GM12878 (cell line): ENCODE results near the gene FUBP3. TPM values are rescaled to one million over a fixed set of nuclear protein-coding genes. Genes with fewer than 3 reads are reported as not detected.

Experiments
- ATAC-seq: fragments of 200-7000 bp; cut with Tn5 transposase; 3 replicates; pipeline ENCODE4 v1.9.1; 2020; ENCODE audit warnings: mild to moderate bottlenecking, moderate library complexity
- BruUV-seq: library from RNA; stranded (reverse); fragments of 400-500 nt; replicated peaks from 2 replicates; lab custom pipeline; 2021; lab: Mats Ljungman, UMichigan
- CTCF ChIA-PET: fragments of 300-600 bp; sonication (Branson Sonifier 250); formaldehyde crosslinking; extraction: SDS; loops from one replicate; lab custom pipeline; 2021; ENCODE audit warnings: inconsistent platforms; lab: Yijun Ruan, JAX
- POLR2A ChIA-PET: fragments of 350-600 bp; formaldehyde crosslinking; extraction: SDS; loops from one replicate; lab custom pipeline; 2021; ENCODE audit warnings: inconsistent platforms; lab: Charles Lee
- RAD21 ChIA-PET: fragments of 300-600 bp; sonication (Branson Sonifier 250); formaldehyde crosslinking; loops from one replicate; lab custom pipeline; 2023; ENCODE audit warnings: antibody characterized with exemption; ENCODE audit not compliant: unreplicated experiment; lab: Charles Lee
- SMC1A ChIA-PET: fragments of 300-600 bp; sonication (Branson Sonifier 250); formaldehyde crosslinking; loops from one replicate; lab custom pipeline; 2023; ENCODE audit not compliant: unreplicated experiment, uncharacterized antibody; lab: Charles Lee
- DNase-seq: peaks from one replicate; pipeline ENCODE4 v3.0.0-alpha.2; 2011; ENCODE audit warnings: low read depth, low spot score
- FAIRE-seq: peaks from 3 replicates; lab custom pipeline; 2011; peaks lifted over from hg19 to GRCh38; lab: Jason Lieb, UNC
- H2AFZ ChIP-seq: 2 replicates; pipeline ENCODE4 v1.6.0; 2011; ENCODE audit warnings: low read depth, low read length, control low read depth; ENCODE audit not compliant: control insufficient read depth
- H3K27ac ChIP-seq: 2 replicates; pipeline ENCODE4 v1.5.1; 2011; ENCODE audit warnings: control low read depth; ENCODE audit not compliant: control insufficient read depth, insufficient read depth
- H3K27me3 ChIP-seq, 2 experiments: replicated peaks in 1 of 2; 2 replicates each; pipeline versions ENCODE4 v1.6.0 to v1.6.1; 2011; ENCODE audit warnings: low read length in 1 of 2; ENCODE audit not compliant: control insufficient read depth in 2 of 2, insufficient read depth in 2 of 2
- H3K36me3 ChIP-seq, 2 experiments: 2 replicates each; pipeline ENCODE4 v1.5.1; 2011; ENCODE audit warnings: low read length in 1 of 2; ENCODE audit not compliant: control insufficient read depth in 2 of 2, insufficient read depth in 2 of 2
- H3K4me1 ChIP-seq: 2 replicates; pipeline ENCODE4 v1.6.1; 2011; ENCODE audit warnings: mild to moderate bottlenecking, low read length, moderate library complexity, mixed read lengths; ENCODE audit not compliant: control insufficient read depth, insufficient read depth
- H3K4me2 ChIP-seq: 2 replicates; pipeline ENCODE4 v1.6.0; 2011; ENCODE audit warnings: control low read depth; ENCODE audit not compliant: control insufficient read depth, insufficient read depth
- H3K4me3 ChIP-seq: fragments of 200-600 bp; sonication (generic); 2 replicates; pipeline ENCODE4 v1.5.1; 2016
- H3K79me2 ChIP-seq: 2 replicates; pipeline ENCODE4 v1.6.0; 2011; ENCODE audit warnings: low read length; ENCODE audit not compliant: control insufficient read depth, insufficient read depth
- H3K9ac ChIP-seq: 2 replicates; pipeline ENCODE4 v1.8.0; 2011; ENCODE audit warnings: low read length, control low read depth, mixed read lengths; ENCODE audit not compliant: control insufficient read depth, insufficient read depth
- H3K9me3 ChIP-seq: replicated peaks from 3 replicates; pipeline ENCODE4 v1.5.1; 2011; ENCODE audit warnings: mild to moderate bottlenecking, low read length; ENCODE audit not compliant: control insufficient read depth, insufficient read depth
- H4K20me1 ChIP-seq: 2 replicates; pipeline ENCODE4 v1.6.0; 2011; ENCODE audit not compliant: control insufficient read depth, insufficient read depth
- CHD1 ChIP-seq: IDR thresholded peaks from 2 replicates; pipeline ENCODE4 v1.6.1; 2012; ENCODE audit warnings: low read depth, low read length, improper control_type of control experiment
- CREB1 ChIP-seq: IDR thresholded peaks from 2 replicates; pipeline ENCODE4 v1.6.1; 2012; ENCODE audit warnings: low read depth, mild to moderate bottlenecking, inconsistent platforms
- GABPA ChIP-seq: IDR thresholded peaks from 2 replicates; pipeline ENCODE4 v1.6.1; 2014; ENCODE audit warnings: antibody characterized with exemption, low read depth, mild to moderate bottlenecking, inconsistent platforms
- KDM1A ChIP-seq: fragments of 200-600 bp; sonication (generic); IDR thresholded peaks from 2 replicates; pipeline ENCODE4 v1.6.1; 2016; ENCODE audit warnings: borderline replicate concordance
- NFYB ChIP-seq: IDR thresholded peaks from 2 replicates; pipeline ENCODE4 v1.6.1; 2011; ENCODE audit warnings: low read depth, mild to moderate bottlenecking, low read length, improper control_type of control experiment, moderate library complexity; ENCODE audit not compliant: insufficient read depth
- POLR2A ChIP-seq: IDR thresholded peaks from 2 replicates; pipeline ENCODE4 v1.6.1; 2011; ENCODE audit warnings: low read depth, mild to moderate bottlenecking, low read length
- RCOR1 ChIP-seq: conservative IDR thresholded peaks from 2 replicates; pipeline ENCODE4 v1.6.1; 2012; ENCODE audit warnings: low read depth, low read length, improper control_type of control experiment
- SIX5 ChIP-seq: IDR thresholded peaks from 2 replicates; pipeline ENCODE4 v1.6.1; 2011; ENCODE audit warnings: mild to moderate bottlenecking, low read depth, low read length, moderate library complexity; ENCODE audit not compliant: severe bottlenecking
- SPI1 ChIP-seq: IDR thresholded peaks from 2 replicates; pipeline ENCODE4 v1.6.1; 2011; ENCODE audit warnings: low read depth, mild to moderate bottlenecking, low read length, moderate library complexity, borderline replicate concordance; ENCODE audit not compliant: insufficient read depth
- STAT1 ChIP-seq: fragments of 450-650 bp; conservative IDR thresholded peaks from 2 replicates; pipeline ENCODE4 v1.6.1; 2014; ENCODE audit warnings: antibody characterized with exemption, mild to moderate bottlenecking
- ZNF274 ChIP-seq: IDR thresholded peaks from one replicate; pipeline ENCODE4 v1.8.0; 2011; ENCODE audit not compliant: insufficient read length, insufficient read depth
- WGBS: methylation state at CpG from one replicate; pipeline ENCODE4 v1.1.6; 2016; ENCODE audit warnings: low lambda C conversion rate; ENCODE audit not compliant: insufficient replicate concordance, insufficient coverage; ENCODE audit errors: missing lambda C conversion rate; 5-methylcytosine and 5-hydroxymethylcytosine counted together
- in situ Hi-C: fragments of 300-500 bp; cut with MboI; formaldehyde crosslinking; loops from 9 replicates; pipeline ENCODE4 v1.14.3; 2018; ENCODE audit warnings: mixed read lengths
- intact Hi-C: fragments of 100-400 bp; cut with micrococcal nuclease; formaldehyde crosslinking; loops from one replicate; pipeline ENCODE4 v1.14.2; 2022; ENCODE audit not compliant: unreplicated experiment
- polyA plus RNA-seq, 11 experiments: library from polyadenylated mRNA; depleted of rRNA in 4 of 11; unstranded in 6 of 11; stranded (reverse) in 5 of 11; fragments of >200 nt; fragmentation: Nextera tagmentation in 4 of 11; fragmentation: Illumina TruSeq in 1 of 11; extraction: Ambion mirVana in 4 of 11; extraction: Trizol in 1 of 11; gene quantifications; 1 replicate in 1 of 11; 2 replicates in 10 of 11; pipeline versions ENCODE4 v1.2.1 to v1.2.3, GENCODE V29; 2011 to 2016; ENCODE audit warnings: inconsistent platforms in 2 of 11, missing spikeins in 2 of 11, low read depth in 1 of 11
- total RNA-seq, 4 experiments: library from RNA; depleted of rRNA in 3 of 4; stranded (reverse); fragments of >200 nt in 3 of 4; fragmentation: Illumina TruSeq in 1 of 4; extraction: Trizol in 1 of 4; gene quantifications; 2 replicates each; pipeline versions ENCODE4 v1.2.1 to v1.2.3, GENCODE V29; 2013 to 2021
- TF ChIP-seq, protein P1 (sequence below): IDR thresholded peaks from 2 replicates; pipeline ENCODE4 v1.6.1; 2011; ENCODE audit warnings: low read depth, low read length, improper control_type of control experiment, borderline replicate concordance
- TF ChIP-seq, protein P2 (sequence below): IDR thresholded peaks from 2 replicates; pipeline ENCODE4 v1.6.1; 2012; ENCODE audit warnings: low read depth, low read length, improper control_type of control experiment
- TF ChIP-seq, protein P3 (sequence below): fragments of 450-650 bp; IDR thresholded peaks from 2 replicates; pipeline ENCODE4 v1.6.1; 2016; ENCODE audit warnings: mild to moderate bottlenecking
- TF ChIP-seq, protein P4 (sequence below): IDR thresholded peaks from 2 replicates; pipeline ENCODE4 v1.6.1; 2011; ENCODE audit warnings: borderline replicate concordance, low read depth, mild to moderate bottlenecking, moderate library complexity, mixed read lengths, low read length; ENCODE audit not compliant: insufficient read depth; ENCODE audit errors: extremely low read length
- TF ChIP-seq, protein P5 (sequence below): fragments of 450-650 bp; IDR thresholded peaks from 2 replicates; pipeline ENCODE4 v1.6.1; 2018; ENCODE audit warnings: mild to moderate bottlenecking, low read depth, moderate library complexity; ENCODE audit not compliant: partially characterized antibody

FUBP3 gene
- total and polyA plus RNA-seq, 10 of the 15 experiments (the other 5 are each of a cell fraction or from before 2014, with no cell fraction given) = 2.4 to 49.4 (median 37.2) TPM

DNA sequence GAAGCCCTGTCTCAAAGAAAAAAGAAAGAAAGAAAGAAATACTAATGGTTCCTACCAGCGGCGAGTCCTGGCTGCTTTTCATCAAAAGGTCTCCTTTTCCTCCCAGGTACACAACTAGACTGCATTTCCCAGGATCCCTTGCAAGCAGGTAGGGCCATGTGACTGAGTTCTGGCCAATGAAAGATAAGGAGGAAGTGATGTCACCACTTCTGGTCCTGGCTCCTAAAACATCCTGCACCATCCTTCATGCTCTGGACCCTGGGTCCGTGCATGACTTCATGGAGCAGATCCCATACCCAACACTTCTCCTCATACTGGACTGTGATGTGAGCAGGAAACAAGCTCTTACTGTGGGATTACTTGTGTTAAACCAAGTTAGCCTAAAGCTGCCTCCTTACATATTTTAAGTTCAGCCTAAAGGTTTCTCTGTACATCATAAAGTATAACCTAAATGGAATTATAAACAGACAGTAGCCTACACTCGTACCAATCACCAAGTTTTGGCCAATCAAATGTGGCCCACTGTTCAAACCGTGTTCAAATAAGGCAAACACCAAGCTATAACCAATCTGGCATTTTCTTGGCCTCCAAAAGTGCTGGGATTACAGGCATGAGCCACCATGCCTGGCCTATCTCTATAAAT lies 30.2 kb upstream of the FUBP3 start:
- Histone ChIP-seq H3K27ac (no peak overlapping the region), H3K4me3 (no peak overlapping the region), H4K20me1 (no peaks in the 10 kb centered on the region), H3K4me2 (no peak overlapping the region), H3K9ac (no peak overlapping the region), H3K4me1 (no peaks in the 10 kb centered on the region), H3K79me2 (no peaks in the 10 kb centered on the region), H3K9me3 (no peaks in the 10 kb centered on the region; the same call in 2 of the 3 replicates), H2AFZ (no peak overlapping the region; the same call in 1 of the 2 replicates)
- DNase-seq (no peak), FAIRE-seq (no peak), ATAC-seq (peak; percentile 26; the same call in 1 of the 3 replicates)
- intact Hi-C loops = no loop called here
- CTCF ChIA-PET = no interaction called here
- RAD21 ChIA-PET = no interaction called here
- 48% methylated on average over 5 of the region's 5 CpGs for WGBS
- TF ChIP-seq CREB1 (peak; percentile 45; the same call in 1 of the 2 replicates), GABPA (peak; percentile 57; the same call in 1 of the 2 replicates), SPI1 (no peak), ZNF274 (no peak), POLR2A (no peak), NFYB (peak; percentile 60), SIX5 (peak; percentile 49), RCOR1 (no peak), STAT1 (no peak), CHD1 (no peak), KDM1A (no peak)
- TF ChIP-seq, protein P1, sequence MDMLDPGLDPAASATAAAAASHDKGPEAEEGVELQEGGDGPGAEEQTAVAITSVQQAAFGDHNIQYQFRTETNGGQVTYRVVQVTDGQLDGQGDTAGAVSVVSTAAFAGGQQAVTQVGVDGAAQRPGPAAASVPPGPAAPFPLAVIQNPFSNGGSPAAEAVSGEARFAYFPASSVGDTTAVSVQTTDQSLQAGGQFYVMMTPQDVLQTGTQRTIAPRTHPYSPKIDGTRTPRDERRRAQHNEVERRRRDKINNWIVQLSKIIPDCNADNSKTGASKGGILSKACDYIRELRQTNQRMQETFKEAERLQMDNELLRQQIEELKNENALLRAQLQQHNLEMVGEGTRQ = peak; percentile 2; the same call in 1 of the 2 replicates
- TF ChIP-seq, protein P2, sequence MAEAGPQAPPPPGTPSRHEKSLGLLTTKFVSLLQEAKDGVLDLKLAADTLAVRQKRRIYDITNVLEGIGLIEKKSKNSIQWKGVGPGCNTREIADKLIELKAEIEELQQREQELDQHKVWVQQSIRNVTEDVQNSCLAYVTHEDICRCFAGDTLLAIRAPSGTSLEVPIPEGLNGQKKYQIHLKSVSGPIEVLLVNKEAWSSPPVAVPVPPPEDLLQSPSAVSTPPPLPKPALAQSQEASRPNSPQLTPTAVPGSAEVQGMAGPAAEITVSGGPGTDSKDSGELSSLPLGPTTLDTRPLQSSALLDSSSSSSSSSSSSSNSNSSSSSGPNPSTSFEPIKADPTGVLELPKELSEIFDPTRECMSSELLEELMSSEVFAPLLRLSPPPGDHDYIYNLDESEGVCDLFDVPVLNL = no peak
- TF ChIP-seq, protein P3, sequence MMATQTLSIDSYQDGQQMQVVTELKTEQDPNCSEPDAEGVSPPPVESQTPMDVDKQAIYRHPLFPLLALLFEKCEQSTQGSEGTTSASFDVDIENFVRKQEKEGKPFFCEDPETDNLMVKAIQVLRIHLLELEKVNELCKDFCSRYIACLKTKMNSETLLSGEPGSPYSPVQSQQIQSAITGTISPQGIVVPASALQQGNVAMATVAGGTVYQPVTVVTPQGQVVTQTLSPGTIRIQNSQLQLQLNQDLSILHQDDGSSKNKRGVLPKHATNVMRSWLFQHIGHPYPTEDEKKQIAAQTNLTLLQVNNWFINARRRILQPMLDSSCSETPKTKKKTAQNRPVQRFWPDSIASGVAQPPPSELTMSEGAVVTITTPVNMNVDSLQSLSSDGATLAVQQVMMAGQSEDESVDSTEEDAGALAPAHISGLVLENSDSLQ = no peak
- TF ChIP-seq, protein P4, sequence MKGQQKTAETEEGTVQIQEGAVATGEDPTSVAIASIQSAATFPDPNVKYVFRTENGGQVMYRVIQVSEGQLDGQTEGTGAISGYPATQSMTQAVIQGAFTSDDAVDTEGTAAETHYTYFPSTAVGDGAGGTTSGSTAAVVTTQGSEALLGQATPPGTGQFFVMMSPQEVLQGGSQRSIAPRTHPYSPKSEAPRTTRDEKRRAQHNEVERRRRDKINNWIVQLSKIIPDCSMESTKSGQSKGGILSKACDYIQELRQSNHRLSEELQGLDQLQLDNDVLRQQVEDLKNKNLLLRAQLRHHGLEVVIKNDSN = peak; percentile 69
- TF ChIP-seq, protein P5, sequence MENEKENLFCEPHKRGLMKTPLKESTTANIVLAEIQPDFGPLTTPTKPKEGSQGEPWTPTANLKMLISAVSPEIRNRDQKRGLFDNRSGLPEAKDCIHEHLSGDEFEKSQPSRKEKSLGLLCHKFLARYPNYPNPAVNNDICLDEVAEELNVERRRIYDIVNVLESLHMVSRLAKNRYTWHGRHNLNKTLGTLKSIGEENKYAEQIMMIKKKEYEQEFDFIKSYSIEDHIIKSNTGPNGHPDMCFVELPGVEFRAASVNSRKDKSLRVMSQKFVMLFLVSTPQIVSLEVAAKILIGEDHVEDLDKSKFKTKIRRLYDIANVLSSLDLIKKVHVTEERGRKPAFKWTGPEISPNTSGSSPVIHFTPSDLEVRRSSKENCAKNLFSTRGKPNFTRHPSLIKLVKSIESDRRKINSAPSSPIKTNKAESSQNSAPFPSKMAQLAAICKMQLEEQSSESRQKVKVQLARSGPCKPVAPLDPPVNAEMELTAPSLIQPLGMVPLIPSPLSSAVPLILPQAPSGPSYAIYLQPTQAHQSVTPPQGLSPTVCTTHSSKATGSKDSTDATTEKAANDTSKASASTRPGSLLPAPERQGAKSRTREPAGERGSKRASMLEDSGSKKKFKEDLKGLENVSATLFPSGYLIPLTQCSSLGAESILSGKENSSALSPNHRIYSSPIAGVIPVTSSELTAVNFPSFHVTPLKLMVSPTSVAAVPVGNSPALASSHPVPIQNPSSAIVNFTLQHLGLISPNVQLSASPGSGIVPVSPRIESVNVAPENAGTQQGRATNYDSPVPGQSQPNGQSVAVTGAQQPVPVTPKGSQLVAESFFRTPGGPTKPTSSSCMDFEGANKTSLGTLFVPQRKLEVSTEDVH = no peak
- TF ChIP-seq, all 136 proteins: peak for 6
- Histone ChIP-seq H3K27me3 (no peaks in the 10 kb centered on the region), H3K36me3 (no peaks in the 10 kb centered on the region)
- in situ Hi-C loops = no loop called here
- POLR2A ChIA-PET = no interaction called here
- SMC1A ChIA-PET = no interaction called here
- no TSS peak for BruUV-seq
